ENCODE measurements around the gene RBMXL3. TPM values are rescaled to one million over a fixed set of nuclear protein-coding genes. Genes with fewer than 3 reads are reported as not detected.

Gene RBMXL3
- total and polyA plus RNA-seq, 2 donors (not counting 3 experiments of a cell fraction or from before 2014, with no cell fraction given) = not detected

DNA sequence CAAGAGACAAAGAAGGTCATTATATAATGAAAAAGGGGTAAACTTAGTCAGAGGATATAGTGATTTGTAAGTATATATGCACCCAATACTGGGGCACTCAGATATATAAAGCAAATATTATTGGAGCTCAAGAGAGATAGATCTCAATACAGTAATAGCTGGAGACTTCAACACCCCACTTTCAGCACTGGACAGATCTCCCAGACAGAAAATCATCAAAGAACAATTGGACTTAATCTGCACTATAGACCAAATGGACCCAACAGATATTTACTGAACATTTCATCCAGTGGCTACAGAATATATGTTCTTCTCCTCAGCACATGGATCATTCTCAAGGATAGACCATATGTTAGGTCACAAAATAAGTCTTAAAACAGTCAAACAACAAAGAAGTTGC lies 47.2 kb upstream of the RBMXL3 start:
- intact Hi-C loops (cut with micrococcal nuclease) (no loop called here), dilution Hi-C loops (cut with MboI; ENCODE audit: extremely low pct_ligation_motif_present, low sequenced_read_pairs) (no loop called here)
- H3K9me1 ChIP-seq (replicated peaks; ENCODE audit: control insufficient read depth, extremely low read depth, insufficient read depth, low read length) = no peaks in the 10 kb centered on the region
- FAIRE-seq = no peak
- DNase-seq (ENCODE audit: low read depth, low spot score) = no peak
- no TSS peak for BruUV-seq (replicated peaks)
- H2AFZ ChIP-seq (ENCODE audit: low read depth, low read length) = no peak overlapping the region
- CTCF ChIA-PET = no interaction called here
- no peaks in the 10 kb centered on the region for H4K20me1 ChIP-seq (replicated peaks; ENCODE audit: control insufficient read depth, extremely low read depth, insufficient read depth, low read length)
- no peaks in the 10 kb centered on the region for H3K79me2 ChIP-seq (ENCODE audit: control insufficient read depth, insufficient read depth, low read length)
- no peaks in the 10 kb centered on the region for H3K36me3 ChIP-seq (ENCODE audit: control insufficient read depth in 2 of 2, extremely low read depth in 1 of 2, insufficient read depth in 2 of 2, low read length in 2 of 2)
- H3K4me1 ChIP-seq (ENCODE audit: control insufficient read depth, extremely low read depth, insufficient read depth, low read length) = no peaks in the 10 kb centered on the region
- no peak overlapping the region for H3K27ac ChIP-seq (ENCODE audit: insufficient read depth, low read depth, low read length)
- no peak overlapping the region for H3K9ac ChIP-seq (replicated peaks; ENCODE audit: extremely low read depth, insufficient read depth, low read length)
- H3K4me2 ChIP-seq (ENCODE audit: insufficient read depth, low read length) = no peak overlapping the region
- POLR2A ChIA-PET = interaction anchor here (0.7 kb wide), 1 partner anchor 428 kb away, joined by 4 read pairs; no protein-coding TSS in a partner anchor
- no peaks in the 10 kb centered on the region for H3K27me3 ChIP-seq (ENCODE audit: control insufficient read depth in 2 of 2, insufficient read depth in 2 of 2, low read length in 2 of 2)
- H3K4me3 ChIP-seq (replicated peaks in 1 of 3; ENCODE audit: insufficient read depth in 1 of 3, low read depth in 1 of 3, low read length in 3 of 3) = no peak overlapping the region
- TF ChIP-seq FOS (IDR thresholded peaks at IDR 0.05; ENCODE audit: borderline replicate concordance, insufficient read depth, low read length) (no peak), POLR2AphosphoS5 (IDR thresholded peaks at IDR 0.05; ENCODE audit: insufficient read depth, low read depth, low read length) (no peak), MYC (IDR thresholded peaks at IDR 0.05; ENCODE audit: low read depth, low read length) (no peak), EZH2 (IDR thresholded peaks at IDR 0.05; ENCODE audit: borderline replicate concordance, low read depth, low read length, severe bottlenecking) (no peak), POLR2A (IDR thresholded peaks at IDR 0.05; ENCODE audit: low read depth, low read length) (no peak), GATA2 (IDR thresholded peaks at IDR 0.05; ENCODE audit: insufficient read depth, insufficient read length, low read depth, low read length) (no peak), JUN (IDR thresholded peaks at IDR 0.05; ENCODE audit: borderline replicate concordance, insufficient read depth, insufficient read length, low read depth) (no peak)
- TF ChIP-seq, protein P1, sequence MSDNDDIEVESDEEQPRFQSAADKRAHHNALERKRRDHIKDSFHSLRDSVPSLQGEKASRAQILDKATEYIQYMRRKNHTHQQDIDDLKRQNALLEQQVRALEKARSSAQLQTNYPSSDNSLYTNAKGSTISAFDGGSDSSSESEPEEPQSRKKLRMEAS (IDR thresholded peaks at IDR 0.05; ENCODE audit: insufficient read depth, insufficient read length) = no peak
- TF ChIP-seq, protein P2, sequence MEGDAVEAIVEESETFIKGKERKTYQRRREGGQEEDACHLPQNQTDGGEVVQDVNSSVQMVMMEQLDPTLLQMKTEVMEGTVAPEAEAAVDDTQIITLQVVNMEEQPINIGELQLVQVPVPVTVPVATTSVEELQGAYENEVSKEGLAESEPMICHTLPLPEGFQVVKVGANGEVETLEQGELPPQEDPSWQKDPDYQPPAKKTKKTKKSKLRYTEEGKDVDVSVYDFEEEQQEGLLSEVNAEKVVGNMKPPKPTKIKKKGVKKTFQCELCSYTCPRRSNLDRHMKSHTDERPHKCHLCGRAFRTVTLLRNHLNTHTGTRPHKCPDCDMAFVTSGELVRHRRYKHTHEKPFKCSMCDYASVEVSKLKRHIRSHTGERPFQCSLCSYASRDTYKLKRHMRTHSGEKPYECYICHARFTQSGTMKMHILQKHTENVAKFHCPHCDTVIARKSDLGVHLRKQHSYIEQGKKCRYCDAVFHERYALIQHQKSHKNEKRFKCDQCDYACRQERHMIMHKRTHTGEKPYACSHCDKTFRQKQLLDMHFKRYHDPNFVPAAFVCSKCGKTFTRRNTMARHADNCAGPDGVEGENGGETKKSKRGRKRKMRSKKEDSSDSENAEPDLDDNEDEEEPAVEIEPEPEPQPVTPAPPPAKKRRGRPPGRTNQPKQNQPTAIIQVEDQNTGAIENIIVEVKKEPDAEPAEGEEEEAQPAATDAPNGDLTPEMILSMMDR (IDR thresholded peaks at IDR 0.05; ENCODE audit: extremely low read depth in 1 of 2, insufficient read depth in 1 of 2, low read depth in 1 of 2, low read length in 2 of 2) = no peak
- no peaks in the 10 kb centered on the region for H3K9me3 ChIP-seq (replicated peaks; ENCODE audit: control insufficient read depth, insufficient read depth, low read length)
